Measurements from ENCODE around the gene LZTS2.

- TF ChIP-seq SIN3A (IDR thresholded peaks at IDR 0.05; ENCODE audit: low read depth), result no peak
- TF ChIP-seq EZH2 (IDR thresholded peaks at IDR 0.05), result no peak
- TF ChIP-seq REST (IDR thresholded peaks at IDR 0.05; ENCODE audit: low read depth), result no peak
- TF ChIP-seq CTCF (IDR thresholded peaks at IDR 0.05 in 2 of 3, conservative IDR thresholded peaks at IDR 0.05 in 1 of 3; ENCODE audit: borderline replicate concordance in 1 of 3, insufficient read depth in 1 of 3, low read depth in 2 of 3, low read length in 2 of 3), result no peak
- TF ChIP-seq EGR1 (IDR thresholded peaks at IDR 0.05; ENCODE audit: low read depth), result no peak
- TF ChIP-seq TCF7L2 (IDR thresholded peaks at IDR 0.05; ENCODE audit: borderline replicate concordance, extremely low read depth, insufficient read depth, insufficient read length), result no peak
- no peak for TF ChIP-seq EZH2phosphoT487 (IDR thresholded peaks at IDR 0.05; ENCODE audit: borderline replicate concordance)
- TF ChIP-seq POLR2A (IDR thresholded peaks at IDR 0.05; ENCODE audit: borderline replicate concordance, extremely low read depth, insufficient read depth, insufficient read length), result no peak
- no peak for TF ChIP-seq ZBTB33 (IDR thresholded peaks at IDR 0.05; ENCODE audit: extremely low read depth, insufficient replicate concordance, low read length)
- TF ChIP-seq RAD21 (IDR thresholded peaks at IDR 0.05; ENCODE audit: low read depth), result no peak
- no peak for TF ChIP-seq MAX (IDR thresholded peaks at IDR 0.05)
- TF ChIP-seq ATF3 (IDR thresholded peaks at IDR 0.05), result no peak
Observed at GRCh38 chr10:101006593-101007098, 7.0 kb downstream of the LZTS2 start.
